K562 (cell line): ENCODE results near the gene ZC3H8. TPM values are rescaled to one million over a fixed set of nuclear protein-coding genes. Genes with fewer than 3 reads are reported as not detected.
A peak's percentile ranks its signal among the peaks of the same experiment; 100 is the strongest.

Experiments used
- CBX1 ChIP-seq: sonication (generic); IDR thresholded peaks from 2 replicates; pipeline ENCODE4 v1.6.1; 2016; ENCODE audit warnings: antibody characterized with exemption, low read depth, mild to moderate bottlenecking
- CCAR2 ChIP-seq: fragments of 200-400 bp; formaldehyde crosslinking; IDR thresholded peaks from 2 replicates; pipeline ENCODE4 v1.6.1; 2017; ENCODE audit warnings: mild to moderate bottlenecking, low read depth, low read length
- CREB1 ChIP-seq, 2 experiments: sonication (generic) in 1 of 2; formaldehyde crosslinking in 1 of 2; IDR thresholded peaks; 2 replicates each; pipeline versions ENCODE4 v1.6.1 to v1.8.0; 2012 to 2022; ENCODE audit warnings: inconsistent platforms in 1 of 2, mild to moderate bottlenecking in 1 of 2, missing genetic modification reagents in 1 of 2, moderate library complexity in 1 of 2
- ETV5 ChIP-seq: sonication (generic); formaldehyde crosslinking; IDR thresholded peaks from 2 replicates; pipeline ENCODE4 v1.4.0; 2020; ENCODE audit warnings: low read depth, mild to moderate bottlenecking, missing genetic modification reagents
- FUS ChIP-seq: fragments of 200-400 bp; formaldehyde crosslinking; optimal IDR thresholded peaks from 2 replicates; pipeline ENCODE3; 2017; ENCODE audit warnings: low read depth, low read length
- KAT2B ChIP-seq: IDR thresholded peaks from one replicate; pipeline ENCODE4 v1.6.1; 2012; ENCODE audit warnings: low read depth, mild to moderate bottlenecking, control low read depth, inconsistent platforms, low read length, moderate library complexity
- MAZ ChIP-seq, 2 experiments: fragments of 450-650 bp in 1 of 2; sonication (generic) in 1 of 2; formaldehyde crosslinking; IDR thresholded peaks in 1 of 2; conservative IDR thresholded peaks in 1 of 2; 2 replicates each; pipeline versions ENCODE4 v1.4.0 to v1.5.0; 2020; ENCODE audit warnings: mild to moderate bottlenecking in 1 of 2, missing genetic modification reagents in 1 of 2
- NCOA1 ChIP-seq: fragments of 450-650 bp; IDR thresholded peaks from 2 replicates; pipeline ENCODE4 v1.6.1; 2016; ENCODE audit warnings: low read depth
- RB1 ChIP-seq: fragments of 450-650 bp; IDR thresholded peaks from 2 replicates; pipeline ENCODE4 v1.6.1; 2017; ENCODE audit warnings: low read depth, mild to moderate bottlenecking
- RCOR1 ChIP-seq, 2 experiments: IDR thresholded peaks; 2 replicates each; pipeline ENCODE4 v1.6.1; 2012; ENCODE audit warnings: low read depth in 2 of 2, low read length in 2 of 2, borderline replicate concordance in 1 of 2, improper control_type of control experiment in 1 of 2
- RUNX1 ChIP-seq: sonication (generic); IDR thresholded peaks from 2 replicates; pipeline ENCODE4 v1.6.1; 2016; ENCODE audit warnings: antibody characterized with exemption, low read depth
- SRSF1 ChIP-seq: fragments of 200-400 bp; formaldehyde crosslinking; IDR thresholded peaks from 2 replicates; pipeline ENCODE4 v1.6.1; 2017; ENCODE audit warnings: mild to moderate bottlenecking, low read depth, low read length, moderate library complexity
- ZNF274 ChIP-seq: IDR thresholded peaks from 2 replicates; pipeline ENCODE4 v1.6.1; 2011; ENCODE audit warnings: low read depth, mild to moderate bottlenecking, low read length, moderate library complexity, borderline replicate concordance
- ZNF282 ChIP-seq: sonication (generic); formaldehyde crosslinking; IDR thresholded peaks from 2 replicates; pipeline ENCODE4 v1.8.1; 2023; ENCODE audit warnings: missing genetic modification reagents
- ZNF717 ChIP-seq: fragments of 250-450 bp; sonication (Bioruptor Pico); IDR thresholded peaks from 2 replicates; pipeline ENCODE4 v1.5.0; 2021
- polyA plus RNA-seq, 8 experiments: library from polyadenylated mRNA; depleted of rRNA in 4 of 8; stranded (reverse) in 5 of 8; unstranded in 3 of 8; fragments of >200 nt; fragmentation: Nextera tagmentation in 2 of 8; fragmentation: Illumina TruSeq in 1 of 8; extraction: Ambion mirVana in 2 of 8; extraction: Trizol in 1 of 8; gene quantifications; 2 replicates each; pipeline versions ENCODE4 v1.2.1 to v1.2.3, GENCODE V29; 2011 to 2014; ENCODE audit warnings: inconsistent platforms in 1 of 8, missing spikeins in 1 of 8
- total RNA-seq, 7 experiments: library from RNA; depleted of rRNA in 6 of 7; stranded (reverse); fragments of >200 nt in 6 of 7; fragmentation: Illumina TruSeq in 2 of 7; extraction: Trizol in 2 of 7; gene quantifications; 2 replicates each; pipeline versions ENCODE4 v1.2.1 to v1.2.3, GENCODE V29; 2011 to 2021; ENCODE audit warnings: low replicate concordance in 1 of 7
- TF ChIP-seq, protein P1 (sequence below): fragments of 200-800 bp; sonication (Bioruptor generic); IDR thresholded peaks from 2 replicates; pipeline ENCODE4 v1.6.1; 2017; ENCODE audit warnings: missing genetic modification characterization, missing compliant biosample characterization
- TF ChIP-seq, protein P2 (sequence below): fragments of 450-650 bp; IDR thresholded peaks from 2 replicates; pipeline ENCODE4 v1.6.1; 2018; ENCODE audit not compliant: partially characterized antibody
- TF ChIP-seq, protein P3 (sequence below): sonication (generic); formaldehyde crosslinking; IDR thresholded peaks from 2 replicates; pipeline ENCODE4 v1.8.1; 2023; ENCODE audit warnings: mild to moderate bottlenecking, missing genetic modification reagents, moderate library complexity
- TF ChIP-seq, protein P4 (sequence below): fragments of 250-450 bp; sonication (Bioruptor Pico); IDR thresholded peaks from 2 replicates; pipeline ENCODE4 v1.8.0; 2022; ENCODE audit warnings: moderate library complexity, mild to moderate bottlenecking, inconsistent platforms
- TF ChIP-seq, protein P5 (sequence below): sonication (generic); formaldehyde crosslinking; IDR thresholded peaks from 2 replicates; pipeline ENCODE4 v1.9.0; 2022; ENCODE audit warnings: mild to moderate bottlenecking, missing genetic modification reagents

ZC3H8 gene
- total and polyA plus RNA-seq, 9 of the 15 experiments (the other 6 are each of a cell fraction or from before 2014, with no cell fraction given), result 11.6 to 41.5 (median 27.5) TPM

DNA sequence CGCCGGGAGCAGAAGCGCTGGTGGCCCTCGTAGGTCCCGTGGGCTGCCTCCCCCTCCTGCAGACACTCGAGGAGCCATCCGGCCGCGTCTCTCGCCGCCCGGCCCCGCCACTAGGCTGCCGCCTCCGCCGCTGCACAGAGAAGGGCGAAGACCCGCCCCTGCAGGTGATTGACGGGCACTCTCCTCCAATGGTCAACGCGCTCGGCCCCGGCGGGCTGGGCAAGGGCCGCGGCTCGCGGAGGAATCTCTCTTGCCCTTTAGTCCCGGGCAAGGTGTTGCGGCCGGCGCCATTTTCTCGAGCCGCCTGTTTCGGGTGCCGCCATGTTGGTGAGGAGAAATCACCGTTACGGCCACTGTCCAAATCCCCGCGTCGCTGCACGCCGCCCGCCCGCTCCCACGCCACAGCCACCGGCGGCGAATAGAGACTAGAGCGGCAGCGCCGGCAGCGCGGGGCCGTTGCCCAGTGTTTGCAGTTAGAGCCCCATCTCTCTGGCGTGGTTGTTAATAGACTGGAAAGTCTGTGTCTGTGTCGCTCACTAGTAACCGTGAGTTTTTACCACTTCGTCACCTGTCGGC lies 20.6 kb upstream of the ZC3H8 start, which contains the start of gene ZC3H6 (continued):
- TF ChIP-seq, protein P1, sequence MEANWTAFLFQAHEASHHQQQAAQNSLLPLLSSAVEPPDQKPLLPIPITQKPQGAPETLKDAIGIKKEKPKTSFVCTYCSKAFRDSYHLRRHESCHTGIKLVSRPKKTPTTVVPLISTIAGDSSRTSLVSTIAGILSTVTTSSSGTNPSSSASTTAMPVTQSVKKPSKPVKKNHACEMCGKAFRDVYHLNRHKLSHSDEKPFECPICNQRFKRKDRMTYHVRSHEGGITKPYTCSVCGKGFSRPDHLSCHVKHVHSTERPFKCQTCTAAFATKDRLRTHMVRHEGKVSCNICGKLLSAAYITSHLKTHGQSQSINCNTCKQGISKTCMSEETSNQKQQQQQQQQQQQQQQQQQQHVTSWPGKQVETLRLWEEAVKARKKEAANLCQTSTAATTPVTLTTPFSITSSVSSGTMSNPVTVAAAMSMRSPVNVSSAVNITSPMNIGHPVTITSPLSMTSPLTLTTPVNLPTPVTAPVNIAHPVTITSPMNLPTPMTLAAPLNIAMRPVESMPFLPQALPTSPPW, result peak; percentile 86
- TF ChIP-seq RCOR1 (IDR thresholded peaks at IDR 0.05; ENCODE audit: borderline replicate concordance in 1 of 2, low read depth in 2 of 2, low read length in 2 of 2) (peak in 1 of 2 experiments; percentile 51; a peak in 1 of 4 replicates), MAZ (CRISPR knock-in tag; conservative IDR thresholded peaks at IDR 0.05 in 1 of 2, IDR thresholded peaks at IDR 0.05 in 1 of 2) (peak; percentile 93 to 94), CCAR2 (no peak), SRSF1 (no peak), FUS (peak; percentile 39), CREB1 (IDR thresholded peaks at IDR 0.05) (peak; percentile 62; the same call in 1 of the 2 replicates), CREB1 (CRISPR knock-in tag; IDR thresholded peaks at IDR 0.05) (peak; percentile 80), ZNF282 (no peak), KAT2B (no peak), NCOA1 (0 out of 2 replicates have a peak, but pooled peaks have one; percentile 16), ZNF717 (no peak), RUNX1 (0 out of 2 replicates have a peak, but pooled peaks have one; percentile 22), ETV5 (peak; percentile 82), RB1 (peak; percentile 96), CBX1 (peak; percentile 52; the same call in 1 of the 2 replicates), ZNF274 (peak; percentile 16; the same call in 1 of the 2 replicates)
- TF ChIP-seq, protein P2, sequence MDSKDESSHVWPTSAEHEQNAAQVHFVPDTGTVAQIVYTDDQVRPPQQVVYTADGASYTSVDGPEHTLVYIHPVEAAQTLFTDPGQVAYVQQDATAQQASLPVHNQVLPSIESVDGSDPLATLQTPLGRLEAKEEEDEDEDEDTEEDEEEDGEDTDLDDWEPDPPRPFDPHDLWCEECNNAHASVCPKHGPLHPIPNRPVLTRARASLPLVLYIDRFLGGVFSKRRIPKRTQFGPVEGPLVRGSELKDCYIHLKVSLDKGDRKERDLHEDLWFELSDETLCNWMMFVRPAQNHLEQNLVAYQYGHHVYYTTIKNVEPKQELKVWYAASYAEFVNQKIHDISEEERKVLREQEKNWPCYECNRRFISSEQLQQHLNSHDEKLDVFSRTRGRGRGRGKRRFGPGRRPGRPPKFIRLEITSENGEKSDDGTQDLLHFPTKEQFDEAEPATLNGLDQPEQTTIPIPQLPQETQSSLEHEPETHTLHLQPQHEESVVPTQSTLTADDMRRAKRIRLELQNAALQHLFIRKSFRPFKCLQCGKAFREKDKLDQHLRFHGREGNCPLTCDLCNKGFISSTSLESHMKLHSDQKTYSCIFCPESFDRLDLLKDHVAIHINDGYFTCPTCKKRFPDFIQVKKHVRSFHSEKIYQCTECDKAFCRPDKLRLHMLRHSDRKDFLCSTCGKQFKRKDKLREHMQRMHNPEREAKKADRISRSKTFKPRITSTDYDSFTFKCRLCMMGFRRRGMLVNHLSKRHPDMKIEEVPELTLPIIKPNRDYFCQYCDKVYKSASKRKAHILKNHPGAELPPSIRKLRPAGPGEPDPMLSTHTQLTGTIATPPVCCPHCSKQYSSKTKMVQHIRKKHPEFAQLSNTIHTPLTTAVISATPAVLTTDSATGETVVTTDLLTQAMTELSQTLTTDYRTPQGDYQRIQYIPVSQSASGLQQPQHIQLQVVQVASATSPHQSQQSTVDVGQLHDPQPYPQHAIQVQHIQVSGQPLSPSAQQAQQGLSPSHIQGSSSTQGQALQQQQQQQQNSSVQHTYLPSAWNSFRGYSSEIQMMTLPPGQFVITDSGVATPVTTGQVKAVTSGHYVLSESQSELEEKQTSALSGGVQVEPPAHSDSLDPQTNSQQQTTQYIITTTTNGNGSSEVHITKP, result peak; percentile 50
- TF ChIP-seq, protein P3, sequence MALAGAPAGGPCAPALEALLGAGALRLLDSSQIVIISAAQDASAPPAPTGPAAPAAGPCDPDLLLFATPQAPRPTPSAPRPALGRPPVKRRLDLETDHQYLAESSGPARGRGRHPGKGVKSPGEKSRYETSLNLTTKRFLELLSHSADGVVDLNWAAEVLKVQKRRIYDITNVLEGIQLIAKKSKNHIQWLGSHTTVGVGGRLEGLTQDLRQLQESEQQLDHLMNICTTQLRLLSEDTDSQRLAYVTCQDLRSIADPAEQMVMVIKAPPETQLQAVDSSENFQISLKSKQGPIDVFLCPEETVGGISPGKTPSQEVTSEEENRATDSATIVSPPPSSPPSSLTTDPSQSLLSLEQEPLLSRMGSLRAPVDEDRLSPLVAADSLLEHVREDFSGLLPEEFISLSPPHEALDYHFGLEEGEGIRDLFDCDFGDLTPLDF, result peak; percentile 49; the same call in 1 of the 2 replicates
- TF ChIP-seq, protein P4, sequence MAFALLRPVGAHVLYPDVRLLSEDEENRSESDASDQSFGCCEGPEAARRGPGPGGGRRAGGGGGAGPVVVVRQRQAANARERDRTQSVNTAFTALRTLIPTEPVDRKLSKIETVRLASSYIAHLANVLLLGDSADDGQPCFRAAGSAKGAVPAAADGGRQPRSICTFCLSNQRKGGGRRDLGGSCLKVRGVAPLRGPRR (CRISPR knock-in tag), result 0 out of 2 replicates have a peak, but pooled peaks have one; percentile 0
- TF ChIP-seq, protein P5, sequence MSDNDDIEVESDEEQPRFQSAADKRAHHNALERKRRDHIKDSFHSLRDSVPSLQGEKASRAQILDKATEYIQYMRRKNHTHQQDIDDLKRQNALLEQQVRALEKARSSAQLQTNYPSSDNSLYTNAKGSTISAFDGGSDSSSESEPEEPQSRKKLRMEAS, result peak; percentile 87
